Activated CD4-positive, CD25-positive, alpha-beta regulatory T cell treated with anti-CD3 and anti-CD28 coated beads, Interleukin-2, amount 50 U/mL, for 24 hours (primary cell): ENCODE results near the gene ZNF618.

ENCODE experiments used
- ATAC-seq, 2 donors: fragments of 150-1000 bp; cut with Tn5 transposase; one replicate each; pipeline ENCODE4 v1.10.0; 2021; ENCODE audit warnings: mild to moderate bottlenecking in 1 of 2, moderate library complexity in 1 of 2

The ZNF618 gene

DNA sequence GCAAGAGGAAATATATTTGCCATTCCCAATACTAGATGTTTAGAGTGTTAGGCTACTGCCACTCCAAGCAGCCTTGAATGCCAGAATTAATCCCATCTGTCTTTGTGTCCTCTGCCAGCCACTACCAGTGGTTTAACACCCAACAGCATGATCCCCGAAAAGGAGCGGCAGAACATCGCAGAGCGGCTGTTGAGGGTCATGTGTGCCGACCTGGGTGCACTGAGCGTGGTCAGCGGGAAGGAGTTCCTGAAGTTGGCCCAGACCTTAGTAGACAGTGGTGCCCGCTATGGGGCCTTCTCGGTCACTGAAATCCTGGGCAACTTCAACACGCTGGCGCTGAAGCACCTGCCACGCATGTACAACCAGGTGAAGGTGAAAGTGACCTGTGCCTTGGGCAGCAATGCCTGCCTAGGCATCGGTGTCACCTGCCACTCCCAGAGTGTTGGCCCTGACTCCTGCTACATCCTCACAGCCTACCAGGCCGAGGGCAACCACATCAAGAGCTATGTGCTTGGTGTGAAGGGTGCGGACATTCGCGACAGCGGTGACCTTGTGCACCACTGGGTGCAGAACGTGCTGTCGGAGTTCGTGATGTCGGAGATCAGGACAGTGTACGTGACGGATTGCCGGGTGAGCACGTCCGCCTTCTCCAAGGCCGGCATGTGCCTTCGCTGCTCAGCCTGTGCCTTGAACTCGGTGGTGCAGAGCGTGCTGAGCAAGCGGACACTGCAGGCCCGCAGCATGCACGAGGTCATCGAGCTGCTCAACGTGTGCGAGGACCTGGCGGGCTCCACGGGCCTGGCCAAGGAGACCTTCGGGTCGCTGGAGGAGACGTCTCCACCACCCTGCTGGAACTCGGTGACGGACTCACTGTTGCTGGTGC is 172.7 kb downstream of the ZNF618 start:
- ATAC-seq: no peak

DNA sequence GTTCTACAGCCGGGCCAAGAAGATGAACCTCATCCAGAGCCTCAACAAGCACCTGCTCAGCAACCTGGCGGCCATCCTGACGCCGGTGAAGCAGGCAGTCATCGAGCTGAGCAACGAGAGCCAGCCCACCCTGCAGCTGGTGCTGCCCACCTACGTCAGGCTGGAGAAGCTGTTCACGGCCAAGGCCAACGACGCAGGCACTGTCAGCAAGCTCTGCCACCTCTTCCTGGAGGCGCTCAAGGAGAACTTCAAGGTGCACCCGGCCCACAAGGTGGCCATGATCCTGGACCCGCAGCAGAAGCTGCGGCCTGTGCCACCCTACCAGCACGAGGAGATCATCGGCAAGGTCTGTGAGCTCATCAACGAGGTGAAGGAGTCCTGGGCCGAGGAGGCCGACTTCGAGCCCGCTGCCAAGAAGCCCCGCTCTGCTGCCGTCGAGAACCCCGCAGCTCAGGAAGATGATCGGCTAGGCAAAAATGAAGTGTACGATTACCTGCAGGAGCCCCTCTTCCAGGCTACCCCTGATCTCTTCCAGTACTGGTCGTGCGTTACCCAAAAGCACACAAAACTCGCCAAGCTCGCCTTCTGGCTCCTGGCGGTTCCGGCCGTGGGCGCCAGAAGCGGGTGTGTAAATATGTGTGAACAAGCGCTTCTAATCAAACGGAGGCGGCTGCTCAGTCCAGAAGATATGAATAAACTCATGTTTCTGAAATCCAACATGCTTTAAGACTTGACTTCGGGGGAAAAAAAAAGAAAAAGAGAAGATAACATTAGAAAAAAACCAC is 173.5 kb downstream of the ZNF618 start:
- ATAC-seq: no peak

DNA sequence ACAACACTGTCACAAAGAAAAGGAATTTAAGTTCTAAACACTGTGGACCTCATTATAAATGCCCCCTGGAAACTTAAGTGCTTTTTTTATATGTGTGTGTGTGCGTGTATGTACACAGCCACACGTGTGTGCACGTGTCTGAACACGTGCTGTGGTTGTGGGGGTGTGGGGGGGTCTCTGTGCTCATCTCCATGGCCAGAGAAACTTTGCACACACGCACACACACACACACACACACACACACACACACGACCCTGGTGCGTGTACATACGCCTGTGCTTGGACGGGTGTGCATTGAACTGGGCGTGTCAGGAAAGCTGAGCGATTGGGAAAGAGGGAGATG is 174.1 kb downstream of the ZNF618 start:
- no peak for ATAC-seq

DNA sequence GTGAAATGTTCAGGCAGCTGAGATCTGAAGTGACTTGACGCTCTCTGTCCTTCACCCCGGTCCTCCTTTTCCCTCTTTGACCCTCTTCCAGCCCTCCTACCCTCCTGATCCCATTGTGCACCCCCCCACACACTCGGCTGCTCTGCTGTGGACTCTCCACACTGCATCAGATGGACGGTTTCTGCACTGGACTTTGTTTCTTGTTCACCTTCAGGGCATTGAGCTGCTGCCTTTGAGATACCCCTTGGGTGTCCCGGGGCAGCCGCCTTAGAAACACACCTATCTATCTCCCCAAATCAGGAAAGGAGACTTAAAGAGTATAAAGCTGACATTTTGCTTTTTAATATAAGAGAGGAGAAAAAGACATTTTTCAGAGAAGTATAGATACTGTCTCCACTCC is 174.5 kb downstream of the ZNF618 start:
- no peak for ATAC-seq

DNA sequence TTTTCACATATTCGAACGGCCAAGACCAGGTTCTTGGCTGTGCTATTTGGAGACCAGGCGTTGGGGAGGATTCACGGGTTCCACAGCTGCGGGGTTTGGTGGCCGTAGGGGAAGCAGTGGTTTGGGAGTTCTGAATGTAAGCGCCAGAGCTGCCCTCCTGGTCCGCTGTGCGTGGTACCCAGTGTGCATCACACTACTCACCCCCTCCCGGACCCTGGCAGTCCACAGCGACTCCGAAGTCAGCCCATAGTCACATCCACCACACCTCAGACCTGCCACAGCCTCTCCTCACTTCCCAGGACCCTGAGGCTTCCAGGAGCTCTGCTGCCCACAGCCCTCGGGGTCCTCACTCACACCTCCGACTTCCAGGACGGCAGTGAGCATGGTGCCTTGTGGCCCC is 175.2 kb downstream of the ZNF618 start:
- no peak for ATAC-seq

DNA sequence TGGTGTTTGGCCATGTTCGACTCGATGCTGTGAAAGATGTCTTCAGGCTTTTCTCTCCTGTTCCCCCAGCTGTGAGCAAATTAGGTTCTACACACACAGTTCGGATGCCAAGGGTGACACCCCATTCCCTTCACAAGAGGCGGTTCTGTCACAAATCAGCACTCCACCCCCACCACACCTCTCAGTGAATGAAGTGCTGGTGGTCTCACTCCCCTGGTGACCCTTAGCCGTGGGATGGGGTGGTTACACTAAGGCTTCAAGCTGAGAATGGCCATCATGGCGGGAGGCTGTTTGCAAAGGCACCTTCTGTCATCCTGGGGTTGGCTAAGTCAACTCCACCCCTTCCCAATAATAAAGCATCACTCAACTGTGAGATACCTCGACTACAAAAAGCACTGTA is 175.6 kb downstream of the ZNF618 start:
- no peak for ATAC-seq

DNA sequence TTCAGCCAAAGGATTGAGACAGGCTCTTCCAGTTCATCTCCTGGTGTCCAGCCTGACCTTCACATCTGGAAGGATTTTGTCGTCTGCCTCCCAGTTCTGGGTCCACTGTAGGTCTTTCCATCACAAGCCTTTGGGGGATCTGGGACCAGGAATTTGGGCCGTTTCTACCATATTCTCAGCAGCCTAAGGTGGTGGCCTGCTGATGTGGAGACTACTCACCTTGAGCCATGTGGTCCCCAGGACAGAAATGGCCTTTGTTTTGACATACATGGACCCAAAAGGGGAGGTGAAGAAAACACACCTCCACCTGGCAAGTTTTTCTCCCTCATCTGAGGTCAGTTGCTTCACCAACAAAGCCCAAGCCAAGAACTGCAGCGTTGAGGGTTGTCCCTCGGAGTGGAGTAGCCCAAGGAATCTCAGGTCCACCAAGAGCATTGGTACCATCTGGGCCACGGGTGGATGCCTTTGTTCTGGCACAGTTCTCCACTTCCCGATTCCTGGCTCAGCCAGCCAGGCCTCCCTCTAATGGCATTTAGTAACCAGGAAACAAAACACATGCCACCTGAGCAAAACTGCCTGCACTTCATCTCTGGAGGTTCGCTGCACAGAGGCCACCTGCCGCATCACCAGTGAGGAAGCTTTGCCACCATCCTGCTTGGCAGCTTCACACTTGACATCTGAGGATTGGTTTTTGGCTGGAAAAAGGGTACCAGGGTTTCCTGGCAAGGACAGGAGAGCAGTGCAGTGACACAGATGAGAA is 177.3 kb downstream of the ZNF618 start:
- no peak for ATAC-seq

DNA sequence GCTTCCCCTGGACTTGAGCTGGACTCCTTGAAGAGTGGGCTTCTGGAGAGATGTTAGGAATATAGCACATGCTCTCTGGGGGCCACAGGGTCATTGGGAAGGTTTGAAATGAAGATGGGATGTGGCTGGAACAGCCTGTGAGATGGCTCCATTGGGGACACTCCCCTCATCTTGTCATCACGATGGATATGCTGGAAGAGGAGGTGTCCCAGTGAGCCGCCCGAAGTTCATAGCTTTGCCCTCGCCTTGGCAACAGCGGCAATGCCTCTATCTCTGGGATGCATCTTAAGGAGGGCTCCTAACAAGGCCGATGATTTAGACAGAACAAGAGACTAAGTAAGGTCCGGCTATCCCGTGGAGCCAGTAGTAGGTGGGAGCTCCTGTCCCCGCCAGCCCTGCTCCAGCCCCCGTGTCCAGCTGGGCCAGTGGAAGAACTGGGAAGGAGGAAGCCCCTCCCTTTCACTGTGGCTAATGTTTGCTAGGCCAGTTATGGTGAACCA is 178.1 kb downstream of the ZNF618 start:
- ATAC-seq: no peak

DNA sequence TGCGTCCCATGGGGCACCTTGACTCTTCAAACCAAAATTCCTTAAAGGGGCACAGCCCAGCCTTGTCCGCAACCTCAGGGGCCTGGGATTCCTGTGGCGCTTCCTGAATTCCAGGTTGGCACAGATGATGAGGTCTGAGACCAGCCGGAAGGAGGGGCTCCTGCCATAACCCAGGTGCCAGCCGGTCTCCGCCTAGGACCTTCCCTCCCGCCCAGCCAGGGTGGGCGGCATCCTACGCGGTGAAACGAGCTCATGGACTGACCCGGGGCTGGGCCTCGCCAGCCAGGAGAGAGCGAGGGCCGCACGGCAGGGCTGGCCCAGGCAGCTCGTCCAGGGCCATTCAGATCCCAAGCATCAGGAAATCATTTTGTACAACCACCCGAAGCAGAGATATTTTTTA is 179.0 kb downstream of the ZNF618 start:
- ATAC-seq: no peak

DNA sequence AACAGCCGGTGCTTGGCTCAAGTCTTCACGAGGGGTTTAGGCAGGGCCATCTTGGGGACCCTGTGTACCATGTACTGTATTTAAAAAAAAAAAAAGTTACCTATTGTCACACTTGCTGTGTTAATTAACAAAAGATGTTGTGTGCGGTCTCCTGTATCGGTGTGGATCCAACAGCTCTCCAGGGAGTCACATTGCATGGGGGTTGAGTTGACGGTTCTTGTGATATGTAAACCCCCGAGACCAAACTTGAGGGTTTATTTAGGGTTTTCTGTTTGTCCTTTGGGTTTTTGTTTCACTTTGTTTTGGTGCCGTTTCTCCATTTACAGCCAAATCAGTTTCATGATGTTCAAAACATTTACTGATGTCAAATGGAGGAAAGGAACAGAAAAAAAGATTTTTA is 179.8 kb downstream of the ZNF618 start:
- ATAC-seq: no peak

DNA sequence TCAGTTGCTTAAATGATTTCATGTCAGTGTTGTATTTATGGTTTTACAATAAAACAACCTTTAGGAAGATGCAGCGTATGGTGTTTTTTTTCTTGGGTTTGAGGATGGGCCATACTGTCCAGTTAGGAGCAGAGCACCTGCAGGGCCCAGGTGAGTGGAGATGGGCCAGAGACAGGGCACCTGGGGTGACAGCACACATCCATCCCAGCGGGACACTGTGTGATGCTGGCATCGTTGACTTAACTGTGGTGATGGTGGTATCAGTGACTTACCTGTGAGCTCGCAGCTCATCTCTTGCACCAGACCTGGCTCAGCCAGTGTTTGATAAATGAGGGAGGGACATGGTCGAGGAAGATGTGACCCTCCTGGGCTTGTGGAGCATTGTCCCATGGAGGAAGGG is 180.4 kb downstream of the ZNF618 start:
- ATAC-seq: no peak

DNA sequence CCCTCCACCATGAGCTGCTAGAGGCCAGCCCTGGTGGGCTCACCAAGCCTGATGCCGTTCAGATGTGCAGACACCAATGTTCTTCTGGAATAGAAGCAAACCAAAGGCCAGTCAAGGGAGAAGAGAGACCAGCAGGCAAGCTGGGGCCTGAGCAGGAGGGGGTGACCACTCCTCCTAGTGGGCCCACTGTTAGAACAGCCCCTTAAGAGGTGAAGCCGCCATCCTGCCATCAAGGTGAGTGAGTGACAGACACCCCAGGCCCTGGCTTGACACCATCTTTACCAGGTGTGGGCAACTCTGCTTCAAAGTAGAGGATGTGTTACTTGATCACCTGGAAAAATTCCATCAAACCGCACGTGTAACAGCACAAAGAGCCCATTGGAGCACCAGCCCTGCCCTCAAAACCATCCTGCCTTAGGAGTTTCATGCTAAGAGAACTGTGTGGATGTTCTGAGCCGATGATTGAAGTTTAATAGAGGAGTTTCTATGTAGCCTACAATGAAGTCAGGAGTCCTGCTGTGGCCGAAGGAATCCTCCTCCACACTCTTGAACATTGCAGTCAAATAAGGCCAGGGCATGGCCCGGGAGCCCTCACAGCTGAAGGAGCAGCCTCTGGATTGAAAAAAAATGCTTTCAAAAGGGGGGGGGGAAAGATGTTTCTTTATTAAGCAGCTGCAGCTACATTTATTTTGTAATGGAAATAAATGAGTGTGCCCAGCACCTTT is 181.2 kb downstream of the ZNF618 start:
- ATAC-seq: no peak

DNA sequence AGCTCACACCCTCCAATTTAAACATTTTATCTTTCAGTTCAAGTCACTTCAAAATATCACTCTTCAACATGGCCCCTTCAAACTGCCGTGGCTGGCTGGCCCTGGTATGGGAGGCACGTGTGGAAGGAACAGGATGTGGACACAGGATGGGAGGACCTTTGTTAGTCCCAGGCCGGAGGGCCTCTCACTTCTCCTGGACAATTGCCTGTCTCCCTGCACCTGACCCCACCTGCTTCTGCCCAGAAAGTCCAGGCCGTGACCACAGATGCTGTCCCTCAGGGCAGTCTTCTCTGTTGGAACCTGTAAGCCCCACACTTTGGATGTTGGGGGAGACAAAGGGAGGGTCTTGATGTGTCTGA is 182.6 kb downstream of the ZNF618 start:
- no peak for ATAC-seq

DNA sequence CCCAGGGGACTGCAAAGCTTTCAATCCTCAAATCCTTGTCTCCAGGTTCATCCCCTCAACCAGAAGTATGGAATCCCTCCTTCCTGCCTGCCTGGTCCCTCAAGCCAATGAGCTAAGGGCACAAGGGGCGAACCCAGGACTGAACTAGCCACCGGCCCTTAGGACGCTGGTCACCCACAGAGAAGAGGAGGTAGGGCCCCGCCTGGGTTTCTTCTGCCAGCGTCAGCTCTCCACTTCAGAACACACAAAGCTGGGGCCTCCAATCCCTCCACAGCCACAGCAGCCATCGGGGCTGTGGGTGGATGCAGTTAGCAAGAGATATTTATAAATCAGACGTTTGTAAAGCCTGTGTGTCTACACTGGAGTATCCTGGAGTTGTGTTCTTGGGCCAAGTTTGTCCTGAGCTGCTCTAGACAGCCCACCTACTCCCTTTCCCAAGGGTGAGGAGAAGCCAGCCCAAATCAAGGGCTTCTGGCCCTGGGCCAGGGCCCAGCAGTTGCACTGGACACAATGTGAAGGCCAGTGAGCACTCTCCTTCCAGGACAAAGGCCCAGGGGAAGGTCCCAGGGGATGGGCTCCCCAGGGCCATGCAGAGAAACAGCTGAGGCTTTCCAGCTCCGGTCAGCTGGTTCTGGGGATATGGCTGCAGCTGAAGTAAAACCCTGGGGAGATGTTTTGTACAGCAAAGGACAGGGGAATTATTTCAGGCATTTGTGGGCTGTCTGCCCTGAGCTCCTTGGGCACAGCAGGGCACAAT is 183.1 kb downstream of the ZNF618 start:
- no peak for ATAC-seq

DNA sequence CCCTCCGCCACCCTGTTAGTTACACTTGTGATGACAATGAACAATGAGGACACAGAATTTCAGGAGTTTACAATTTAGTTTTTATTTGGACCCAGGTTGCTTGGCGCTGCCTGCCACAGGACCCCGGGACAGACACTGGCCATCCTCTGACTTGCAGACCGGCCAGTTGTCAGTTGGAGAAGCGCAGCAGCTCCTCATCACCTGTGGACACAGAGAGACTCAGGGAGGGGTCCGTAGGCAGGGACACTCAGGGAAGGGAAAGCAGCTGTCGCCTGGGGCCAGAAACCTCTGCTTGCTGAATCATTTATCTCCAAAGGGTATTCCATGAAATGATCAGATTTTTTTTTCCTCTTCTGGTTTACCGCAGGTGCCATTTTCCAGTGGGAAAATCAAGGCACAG is 184.0 kb downstream of the ZNF618 start:
- ATAC-seq: no peak

DNA sequence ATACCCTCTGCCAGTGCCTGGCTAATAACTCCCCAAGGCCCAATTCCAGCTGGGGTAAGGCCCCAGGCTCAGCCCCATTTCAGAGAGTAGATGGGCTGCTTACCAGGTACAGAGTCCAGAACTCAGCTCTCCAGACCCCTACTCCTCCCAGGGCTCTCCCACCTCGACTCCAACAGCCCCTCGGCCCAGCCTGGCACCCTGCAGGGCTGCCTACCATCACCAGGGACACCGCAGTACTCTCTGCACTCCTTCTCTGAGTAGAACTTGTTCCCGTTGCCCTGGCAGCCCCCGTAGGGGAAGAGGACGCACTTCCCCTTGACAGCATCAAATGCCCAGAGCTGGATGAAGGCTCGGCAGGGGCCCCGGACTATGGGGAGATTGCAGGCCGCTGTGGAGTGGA is 184.6 kb downstream of the ZNF618 start:
- ATAC-seq: no peak

DNA sequence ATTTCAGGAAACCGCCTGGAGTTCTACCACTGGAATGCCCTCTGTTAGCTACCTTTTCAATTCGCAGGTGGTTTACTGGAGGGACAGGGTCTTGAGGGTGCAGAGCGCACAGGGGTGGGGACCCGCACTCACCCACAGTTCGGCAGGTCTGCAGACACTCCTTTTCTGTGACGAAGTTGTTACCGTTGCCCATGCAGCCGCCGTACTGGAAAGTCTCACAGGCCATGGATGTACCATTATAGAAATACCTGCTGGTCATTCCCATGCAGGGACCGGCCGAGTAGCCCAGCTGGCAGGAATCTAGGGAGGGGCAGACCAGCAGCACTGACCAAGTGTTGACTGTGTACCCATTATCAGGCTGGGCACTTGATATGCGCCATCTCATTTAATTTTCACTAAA is 185.2 kb downstream of the ZNF618 start:
- ATAC-seq: no peak

DNA sequence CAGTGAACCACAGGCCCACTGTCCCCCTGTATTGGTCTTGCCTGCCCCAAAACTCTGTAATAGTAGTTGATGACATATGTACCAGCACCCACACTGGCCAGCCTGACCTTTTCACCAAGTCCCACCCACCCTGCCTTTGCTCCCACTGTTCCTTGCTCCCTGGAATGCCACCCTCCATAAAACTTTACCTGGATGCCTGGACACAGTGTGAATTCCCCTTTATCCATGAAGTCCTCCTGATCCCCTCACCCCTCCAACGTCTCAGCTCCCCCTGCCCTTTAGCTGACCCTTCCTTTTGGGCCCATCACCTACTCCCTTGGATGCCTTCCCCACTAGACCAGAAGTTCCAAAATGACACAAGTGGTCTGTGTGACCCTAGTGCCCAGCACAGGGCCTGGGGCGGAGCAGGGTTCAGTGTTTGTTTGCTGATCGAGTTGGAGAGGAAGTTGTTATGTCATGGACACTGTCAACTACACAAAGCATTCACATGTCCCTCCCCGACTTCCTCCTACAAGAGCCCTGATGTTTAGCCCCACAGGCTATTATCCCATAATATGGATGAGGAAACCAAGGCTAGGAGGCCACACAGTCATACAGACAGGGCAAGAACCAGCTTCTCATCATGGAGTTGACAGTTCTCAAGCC is 185.8 kb downstream of the ZNF618 start:
- ATAC-seq: no peak

DNA sequence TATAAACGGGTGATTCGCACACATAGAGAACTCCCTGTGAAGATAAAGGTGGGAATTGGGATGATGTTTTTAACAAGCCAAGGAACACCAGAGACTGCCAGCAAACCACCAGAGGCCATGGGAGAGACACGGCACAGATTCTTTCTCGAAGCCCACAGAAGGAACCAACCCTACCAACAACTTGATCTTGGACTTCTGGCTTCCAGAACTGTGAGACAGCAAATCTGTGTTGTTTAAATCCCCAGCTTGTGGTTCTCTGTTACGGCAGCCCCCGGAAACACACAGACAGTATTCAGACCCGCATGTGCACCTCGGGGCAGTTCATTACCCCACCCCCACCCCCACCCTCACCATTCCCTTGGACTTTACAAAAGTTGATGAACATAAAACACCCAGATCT is 189.2 kb downstream of the ZNF618 start:
- ATAC-seq: no peak

DNA sequence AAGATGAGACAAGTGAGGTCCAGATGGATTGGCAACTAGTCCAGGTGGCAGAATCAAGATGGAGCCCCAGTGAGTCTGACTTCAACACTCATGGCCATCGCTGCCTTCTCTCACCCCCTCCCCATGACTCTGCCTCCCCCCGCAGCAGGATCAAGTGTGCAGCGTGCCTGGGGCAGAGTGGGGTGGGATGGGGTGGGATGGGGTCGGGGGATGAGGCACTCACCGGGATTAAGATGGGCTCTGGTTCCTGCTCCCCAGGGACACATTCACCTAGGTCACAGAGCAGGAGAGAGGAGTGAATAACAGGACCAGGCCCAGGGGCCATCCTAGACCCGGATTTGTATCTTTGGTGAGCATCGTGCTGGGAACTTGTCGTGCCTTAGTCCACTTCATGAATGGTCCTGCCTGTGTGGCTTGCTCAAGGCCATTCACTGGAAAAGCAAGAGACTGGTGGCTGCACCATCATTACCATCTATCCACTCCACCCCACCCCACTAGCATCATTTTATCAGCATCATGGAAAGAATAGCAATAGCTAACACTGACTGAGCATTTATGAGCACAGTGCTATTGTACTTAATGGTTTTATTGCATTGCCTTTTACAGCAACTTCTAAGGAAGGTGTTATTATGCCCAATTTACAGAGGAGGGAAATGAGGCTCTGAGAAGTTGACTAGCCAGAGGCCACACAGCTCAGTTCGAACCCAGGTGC is 193.5 kb downstream of the ZNF618 start:
- no peak for ATAC-seq
